ENCODE measurements around the gene SHC4.

GRCh38 chr15:48796930-48797329, 166.8 kb downstream of the SHC4 start:
- no peak for TF ChIP-seq ATF2 (CRISPR knock-in tag; IDR thresholded peaks at IDR 0.05)
- TF ChIP-seq FOXJ3 (CRISPR knock-in tag; IDR thresholded peaks at IDR 0.05) = no peak
- no peak for TF ChIP-seq E2F6 (IDR thresholded peaks at IDR 0.05; ENCODE audit: borderline replicate concordance in 1 of 2, extremely low read depth in 1 of 2, insufficient read depth in 1 of 2, insufficient read length in 1 of 2, low read depth in 1 of 2, low read length in 1 of 2, poor library complexity in 1 of 2, severe bottlenecking in 1 of 2)
- no peak for TF ChIP-seq YY1 (IDR thresholded peaks at IDR 0.05; ENCODE audit: borderline replicate concordance in 1 of 3, control insufficient read depth in 1 of 3, extremely low read depth in 1 of 3, insufficient read depth in 3 of 3, insufficient read length in 1 of 3, insufficient replicate concordance in 2 of 3, low read depth in 1 of 3, low read length in 2 of 3)
- TF ChIP-seq CTCF (IDR thresholded peaks at IDR 0.05 in 2 of 3, conservative IDR thresholded peaks at IDR 0.05 in 1 of 3; ENCODE audit: insufficient read depth in 2 of 3, low read depth in 1 of 3, low read length in 3 of 3) = no peak
- no peak for TF ChIP-seq NFE2L1 (tag; IDR thresholded peaks at IDR 0.05; ENCODE audit: borderline replicate concordance, low read depth)
- TF ChIP-seq CTCFL (IDR thresholded peaks at IDR 0.05; ENCODE audit: borderline replicate concordance, insufficient read depth, low read depth, low read length, poor library complexity, severe bottlenecking) = no peak

Measured in K562 (cell line).